ENCODE results near the gene MAGI2. TPM values are rescaled to one million over a fixed set of nuclear protein-coding genes. Genes with fewer than 3 reads are reported as not detected.
A peak's percentile ranks its signal among the peaks of the same experiment; 100 is the strongest.

MAGI2 gene
- total and polyA plus RNA-seq, 2 experiments from 2014 or later = 3.5 to 4.1 TPM

DNA sequence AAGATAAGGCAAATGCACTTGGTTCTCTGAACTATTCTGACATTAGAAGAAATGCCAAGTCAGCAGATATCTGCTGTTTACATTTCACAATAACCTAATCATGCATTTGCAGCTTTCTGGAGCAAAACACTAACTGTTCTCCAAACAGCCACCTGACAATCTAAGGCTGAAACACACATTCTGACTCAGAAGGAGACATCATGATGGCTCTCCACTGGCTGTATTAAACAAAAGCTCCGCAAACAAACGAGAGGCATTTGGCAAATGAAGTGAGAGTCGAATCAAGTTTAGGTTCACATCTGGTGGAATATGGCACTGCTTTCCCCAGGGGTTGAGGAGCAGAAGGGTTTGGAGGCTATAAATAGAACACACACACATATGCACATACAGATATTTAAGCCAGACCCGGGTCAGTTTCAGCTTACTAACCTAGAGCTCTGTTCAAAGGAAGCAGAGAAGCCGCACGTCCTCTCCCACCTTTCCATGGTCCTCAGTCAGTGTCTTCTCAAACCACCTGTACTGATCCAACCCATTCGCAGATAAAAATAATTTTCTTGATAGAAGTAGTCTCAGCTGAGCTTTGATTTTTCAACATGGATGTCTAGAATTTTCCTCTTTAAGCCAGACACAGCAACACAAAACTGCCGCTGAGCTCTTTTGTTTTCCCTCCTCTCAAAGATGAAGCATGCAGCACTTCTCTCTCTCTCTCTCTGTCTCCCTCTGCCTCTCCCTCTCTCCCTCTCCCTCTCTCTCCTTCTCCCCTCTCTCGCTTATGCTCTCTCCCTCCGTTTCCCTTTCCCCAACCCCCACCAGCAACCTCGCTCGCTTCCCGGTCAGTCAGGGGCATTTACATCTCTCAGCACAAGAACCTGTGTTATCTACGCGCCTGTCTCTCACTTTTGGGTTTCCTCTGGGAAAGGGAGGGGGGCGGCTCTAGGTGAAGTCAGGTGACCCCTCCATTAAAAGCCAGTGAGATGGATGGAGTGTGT, 682.8 kb downstream of the MAGI2 start:
- Histone ChIP-seq H3K9me3 (ENCODE audit: low read depth) (no peaks in the 10 kb centered on the region), H2AFZ (peak overlapping the region; percentile 67)
- peak; percentile 49 for DNase-seq

DNA sequence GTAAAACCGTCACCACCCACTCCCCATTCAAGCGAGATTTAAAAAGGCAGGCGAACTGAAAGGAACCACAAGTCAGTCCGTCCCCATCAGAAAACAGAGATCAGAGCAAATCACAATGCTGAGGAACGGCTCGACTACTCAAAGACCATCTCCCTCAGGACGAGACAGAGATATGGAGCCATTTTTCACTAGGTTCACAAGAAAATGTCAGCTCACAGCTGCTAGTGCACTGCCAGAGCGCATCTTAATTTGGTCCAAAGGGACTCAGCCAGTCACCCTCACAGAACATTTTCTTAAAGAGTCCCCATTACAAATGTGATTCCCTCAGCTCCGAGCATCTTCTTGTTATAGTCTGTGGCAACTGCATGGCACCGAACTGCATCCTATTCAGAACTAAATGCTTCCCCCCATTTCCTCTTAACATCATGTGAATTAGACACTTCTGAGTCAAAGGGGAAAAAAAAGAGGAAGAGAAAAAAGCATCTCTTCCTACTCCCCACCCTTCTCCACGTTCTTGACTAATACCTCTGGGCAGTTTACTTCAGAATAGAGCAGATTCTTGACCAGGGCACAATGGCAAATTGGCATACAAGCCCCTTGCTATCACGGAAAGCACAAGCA, 683.9 kb downstream of the MAGI2 start:
- peak overlapping the region; percentile 89 for H2AFZ ChIP-seq

More for the DNA sequence above, 682.8 kb downstream of the MAGI2 start:
- Histone ChIP-seq H3K27ac (no peak overlapping the region), H3F3A (ENCODE audit: insufficient read depth) (no peaks in the 10 kb centered on the region), H4K20me1 (ENCODE audit: insufficient read depth) (no peaks in the 10 kb centered on the region), H3K4me3 (peak overlapping the region; percentile 77), H3K4me1 (ENCODE audit: insufficient read depth) (peaks cover 17% of the 10 kb centered on the region), H3K36me3 (ENCODE audit: low read depth) (no peaks in the 10 kb centered on the region), H3K4me2 (ENCODE audit: unreplicated experiment) (peak overlapping the region; percentile 90), H3K27me3 (replicated peaks; ENCODE audit: insufficient read depth) (no peaks in the 10 kb centered on the region), H3K9me2 (ENCODE audit: insufficient read depth) (no peaks in the 10 kb centered on the region), H3K9ac (peak overlapping the region; percentile 14; the same call in 1 of the 2 replicates), H3K79me2 (ENCODE audit: insufficient read depth) (no peaks in the 10 kb centered on the region)
- WGBS, 2 experiments (ENCODE audit: low coverage in 1 of 2, low lambda C conversion rate in 2 of 2, missing lambda C conversion rate in 2 of 2) = 16 to 20% methylated on average over 16 of the region's 16 CpGs
- in situ Hi-C loops (cut with MboI) = no loop called here
- TF ChIP-seq EZH2 (IDR thresholded peaks at IDR 0.05; ENCODE audit: insufficient read depth, poor library complexity, severe bottlenecking) (no peak), EZH2phosphoT487 (IDR thresholded peaks at IDR 0.05; ENCODE audit: insufficient read depth, low read depth) (no peak)

DNA sequence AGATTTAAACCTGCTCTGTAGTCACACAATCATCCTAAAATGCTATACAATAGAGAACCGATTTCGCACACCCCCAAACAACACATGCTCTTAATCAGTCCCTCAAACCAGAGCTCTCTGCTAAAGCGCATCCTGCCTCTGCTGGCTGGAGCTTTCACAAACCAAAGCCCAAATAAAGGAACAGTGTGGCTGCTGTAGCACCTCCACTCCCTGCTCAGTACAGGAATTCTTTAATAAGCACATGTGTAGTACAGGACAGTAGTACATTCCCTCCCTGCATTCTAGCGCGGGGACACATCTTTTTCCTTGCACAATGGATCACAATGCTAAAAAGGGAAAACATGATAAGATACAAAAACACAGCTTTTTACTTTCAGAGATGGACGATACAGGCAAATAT, 684.6 kb downstream of the MAGI2 start:
- H3K9ac ChIP-seq = peak overlapping the region; percentile 48; the same call in 1 of the 2 replicates
- no peaks in the 10 kb centered on the region for H3K27me3 ChIP-seq (replicated peaks; ENCODE audit: insufficient read depth)
- H3K27ac ChIP-seq = no peak overlapping the region
- H3K4me2 ChIP-seq (ENCODE audit: unreplicated experiment) = peak overlapping the region; percentile 90
- no peaks in the 10 kb centered on the region for H3F3A ChIP-seq (ENCODE audit: insufficient read depth)
- H2AFZ ChIP-seq = peak overlapping the region; percentile 89
- 29 to 31% methylated on average over 6 of the region's 6 CpGs for WGBS, 2 experiments (ENCODE audit: low coverage in 1 of 2, low lambda C conversion rate in 2 of 2, missing lambda C conversion rate in 2 of 2)
- no peaks in the 10 kb centered on the region for H3K9me2 ChIP-seq (ENCODE audit: insufficient read depth)
- H4K20me1 ChIP-seq (ENCODE audit: insufficient read depth) = no peaks in the 10 kb centered on the region
- peak; percentile 31 for DNase-seq
- in situ Hi-C loops (cut with MboI) = no loop called here
- H3K79me2 ChIP-seq (ENCODE audit: insufficient read depth) = no peaks in the 10 kb centered on the region
- H3K4me1 ChIP-seq (ENCODE audit: insufficient read depth) = peaks cover 17% of the 10 kb centered on the region
- no peaks in the 10 kb centered on the region for H3K36me3 ChIP-seq (ENCODE audit: low read depth)
- TF ChIP-seq EZH2phosphoT487 (IDR thresholded peaks at IDR 0.05; ENCODE audit: insufficient read depth, low read depth) (no peak), EZH2 (IDR thresholded peaks at IDR 0.05; ENCODE audit: insufficient read depth, poor library complexity, severe bottlenecking) (no peak)
- peak overlapping the region; percentile 77 for H3K4me3 ChIP-seq
- no peaks in the 10 kb centered on the region for H3K9me3 ChIP-seq (ENCODE audit: low read depth)

More for the DNA sequence above, 683.9 kb downstream of the MAGI2 start:
- Histone ChIP-seq H3K36me3 (ENCODE audit: low read depth) (no peaks in the 10 kb centered on the region), H3K4me2 (ENCODE audit: unreplicated experiment) (peak overlapping the region; percentile 90), H3F3A (ENCODE audit: insufficient read depth) (no peaks in the 10 kb centered on the region), H3K27ac (no peak overlapping the region), H4K20me1 (ENCODE audit: insufficient read depth) (no peaks in the 10 kb centered on the region), H3K4me1 (ENCODE audit: insufficient read depth) (peaks cover 17% of the 10 kb centered on the region), H3K27me3 (replicated peaks; ENCODE audit: insufficient read depth) (no peaks in the 10 kb centered on the region), H3K9me3 (ENCODE audit: low read depth) (no peaks in the 10 kb centered on the region), H3K79me2 (ENCODE audit: insufficient read depth) (no peaks in the 10 kb centered on the region), H3K9me2 (ENCODE audit: insufficient read depth) (no peaks in the 10 kb centered on the region), H3K4me3 (peak overlapping the region; percentile 77), H3K9ac (peak overlapping the region; percentile 48; the same call in 1 of the 2 replicates)
- TF ChIP-seq EZH2phosphoT487 (IDR thresholded peaks at IDR 0.05; ENCODE audit: insufficient read depth, low read depth) (no peak), EZH2 (IDR thresholded peaks at IDR 0.05; ENCODE audit: insufficient read depth, poor library complexity, severe bottlenecking) (no peak)
- in situ Hi-C loops (cut with MboI) = no loop called here
- 3 to 4% methylated on average over 12 of the region's 12 CpGs for WGBS, 2 experiments (ENCODE audit: low coverage in 1 of 2, low lambda C conversion rate in 2 of 2, missing lambda C conversion rate in 2 of 2)
- peak; percentile 56 for DNase-seq

DNA sequence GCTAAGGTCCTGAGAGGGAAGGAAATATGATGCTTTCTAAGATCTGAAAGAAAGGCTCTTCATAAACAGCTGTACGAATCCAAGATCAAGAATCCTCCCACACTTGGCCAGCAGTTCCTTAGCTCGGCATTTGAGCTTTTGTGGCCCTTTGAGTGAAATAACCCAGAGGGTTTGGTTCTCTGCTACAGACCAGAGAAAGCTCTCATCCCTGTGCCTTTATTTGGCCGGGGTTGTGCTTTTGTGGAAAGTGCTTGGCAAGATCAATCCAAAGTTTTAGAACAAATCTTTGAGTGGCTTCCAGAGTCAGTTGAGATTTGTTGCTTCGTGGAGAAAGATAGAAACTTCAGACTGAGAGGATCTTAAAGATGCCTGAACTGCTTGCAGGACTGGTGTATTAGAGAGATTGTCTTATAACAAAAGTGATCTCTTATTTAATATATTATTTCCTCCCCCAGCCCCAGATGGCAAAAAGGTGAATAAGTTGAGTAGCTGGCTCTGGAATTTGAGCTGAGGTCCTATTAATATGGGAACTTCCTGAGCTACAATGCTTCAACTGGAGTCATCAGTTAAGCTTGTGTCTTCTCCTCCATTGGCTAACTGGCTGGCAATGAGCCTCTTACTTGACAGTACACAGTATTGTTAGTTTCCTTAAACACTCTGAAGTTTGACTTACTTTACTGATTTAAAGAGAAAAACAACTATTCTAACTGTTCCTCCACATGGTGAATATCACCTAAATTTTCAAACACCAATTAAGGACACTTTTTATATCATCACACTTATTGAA, 687.3 kb downstream of the MAGI2 start:
- peak; percentile 52 for DNase-seq

More for the DNA sequence above, 687.3 kb downstream of the MAGI2 start:
- no peaks in the 10 kb centered on the region for H3K9me3 ChIP-seq (ENCODE audit: low read depth)
- no peak overlapping the region for H3K9ac ChIP-seq
- H3K4me2 ChIP-seq (ENCODE audit: unreplicated experiment) = no peak overlapping the region
- H3K4me1 ChIP-seq (ENCODE audit: insufficient read depth) = peaks cover 17% of the 10 kb centered on the region
- no peaks in the 10 kb centered on the region for H3F3A ChIP-seq (ENCODE audit: insufficient read depth)
- H4K20me1 ChIP-seq (ENCODE audit: insufficient read depth) = no peaks in the 10 kb centered on the region
- no peaks in the 10 kb centered on the region for H3K36me3 ChIP-seq (ENCODE audit: low read depth)
- no peaks in the 10 kb centered on the region for H3K27me3 ChIP-seq (replicated peaks; ENCODE audit: insufficient read depth)
- 21 to 33% methylated on average over 4 of the region's 4 CpGs for WGBS, 2 experiments (ENCODE audit: low coverage in 1 of 2, low lambda C conversion rate in 2 of 2, missing lambda C conversion rate in 2 of 2)
- no peaks in the 10 kb centered on the region for H3K79me2 ChIP-seq (ENCODE audit: insufficient read depth)
- TF ChIP-seq EZH2phosphoT487 (IDR thresholded peaks at IDR 0.05; ENCODE audit: insufficient read depth, low read depth) (no peak), EZH2 (IDR thresholded peaks at IDR 0.05; ENCODE audit: insufficient read depth, poor library complexity, severe bottlenecking) (no peak)
- no peak overlapping the region for H3K27ac ChIP-seq
- 0 out of 2 replicates have a peak overlapping the region, but pooled peaks have one; percentile 29 for H2AFZ ChIP-seq
- no peaks in the 10 kb centered on the region for H3K9me2 ChIP-seq (ENCODE audit: insufficient read depth)
- in situ Hi-C loops (cut with MboI) = no loop called here
- no peak overlapping the region for H3K4me3 ChIP-seq
